Fibroblast of skin of abdomen (primary cell): ENCODE results near the gene CNIH2.
A peak's percentile ranks its signal among the peaks of the same experiment; 100 is the strongest.

Experiments
- DNase-seq: peaks from one replicate; pipeline ENCODE4 v3.0.0-alpha.2; 2013

The CNIH2 gene

GRCh38 chr11:66278363-66279091 lies 552 bp downstream of the CNIH2 start:
- peak; percentile 25 for DNase-seq

DNA sequence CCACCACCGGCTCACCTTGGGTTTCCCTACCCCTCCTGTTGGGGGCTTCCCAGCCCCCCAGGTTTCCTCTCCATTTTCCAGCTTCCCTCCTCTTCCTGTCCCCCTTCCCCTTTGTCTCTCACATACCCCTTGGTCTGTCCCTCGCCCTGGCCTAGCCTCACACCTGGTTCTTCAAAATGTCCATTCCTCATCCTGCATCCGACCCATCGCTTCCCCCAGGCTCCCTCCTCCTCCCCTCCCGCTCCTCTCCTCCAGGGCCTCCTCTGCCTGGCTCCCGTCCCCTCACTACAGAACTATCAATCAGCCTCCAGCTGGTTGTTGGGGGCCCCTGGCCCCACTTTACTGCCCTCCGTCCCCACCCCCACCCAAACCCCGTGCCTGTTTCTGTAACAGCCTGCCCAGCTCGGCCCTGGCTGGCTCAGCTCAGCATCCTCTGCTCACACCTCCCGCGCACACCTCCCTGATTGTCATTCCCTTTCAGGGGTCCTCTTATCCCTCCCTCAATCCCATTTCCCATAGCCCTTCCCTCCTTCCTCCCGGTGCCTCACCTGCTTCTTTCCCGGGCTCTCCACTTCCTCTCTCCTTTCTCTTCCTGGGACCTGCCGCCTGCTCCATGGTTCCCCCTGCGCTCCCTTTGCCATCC lies 1.2 kb downstream of the CNIH2 start:
- no peak for DNase-seq

DNA sequence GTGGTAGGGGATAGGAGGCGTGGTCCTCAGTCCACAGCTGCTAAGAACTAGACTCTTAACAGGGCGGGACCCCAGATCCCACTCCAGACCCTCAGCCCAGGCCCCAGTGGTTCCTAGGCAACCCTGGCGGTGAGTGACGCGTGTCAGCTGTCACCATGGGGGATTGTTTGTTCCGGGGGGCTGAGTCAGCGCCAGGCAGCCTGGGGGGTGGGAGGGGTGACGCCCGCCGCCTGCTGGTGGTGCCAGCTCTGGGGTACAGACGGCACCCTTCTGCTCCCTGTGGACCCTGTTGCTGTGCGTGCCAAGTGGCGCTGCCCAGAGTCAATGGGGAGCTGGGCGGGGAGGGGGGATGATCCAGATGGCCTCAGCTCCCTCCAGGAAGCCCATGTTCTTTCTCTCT lies 2.5 kb downstream of the CNIH2 start:
- DNase-seq = no peak

DNA sequence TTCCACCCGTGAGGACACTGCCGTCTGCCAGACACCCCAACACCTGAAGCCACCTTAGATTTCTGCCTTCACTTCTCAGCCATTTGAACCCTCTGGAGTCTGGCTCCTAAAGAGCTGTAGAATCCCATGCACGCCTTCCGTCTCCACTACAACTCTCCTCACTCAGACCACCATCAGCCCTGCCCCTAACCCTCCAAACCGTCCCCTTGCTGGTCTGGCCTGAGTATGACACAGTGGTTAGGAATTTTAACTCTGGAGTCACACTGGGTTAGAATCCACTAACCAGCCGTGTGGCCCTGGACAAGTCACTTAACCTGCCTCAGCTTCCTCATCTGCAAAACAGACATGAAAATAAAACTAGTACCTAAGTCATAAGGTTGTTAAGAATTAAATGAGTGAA lies 3.0 kb downstream of the CNIH2 start:
- no peak for DNase-seq

GRCh38 chr11:66281776-66282467 lies 3.9 kb downstream of the CNIH2 start:
- no peak for DNase-seq

DNA sequence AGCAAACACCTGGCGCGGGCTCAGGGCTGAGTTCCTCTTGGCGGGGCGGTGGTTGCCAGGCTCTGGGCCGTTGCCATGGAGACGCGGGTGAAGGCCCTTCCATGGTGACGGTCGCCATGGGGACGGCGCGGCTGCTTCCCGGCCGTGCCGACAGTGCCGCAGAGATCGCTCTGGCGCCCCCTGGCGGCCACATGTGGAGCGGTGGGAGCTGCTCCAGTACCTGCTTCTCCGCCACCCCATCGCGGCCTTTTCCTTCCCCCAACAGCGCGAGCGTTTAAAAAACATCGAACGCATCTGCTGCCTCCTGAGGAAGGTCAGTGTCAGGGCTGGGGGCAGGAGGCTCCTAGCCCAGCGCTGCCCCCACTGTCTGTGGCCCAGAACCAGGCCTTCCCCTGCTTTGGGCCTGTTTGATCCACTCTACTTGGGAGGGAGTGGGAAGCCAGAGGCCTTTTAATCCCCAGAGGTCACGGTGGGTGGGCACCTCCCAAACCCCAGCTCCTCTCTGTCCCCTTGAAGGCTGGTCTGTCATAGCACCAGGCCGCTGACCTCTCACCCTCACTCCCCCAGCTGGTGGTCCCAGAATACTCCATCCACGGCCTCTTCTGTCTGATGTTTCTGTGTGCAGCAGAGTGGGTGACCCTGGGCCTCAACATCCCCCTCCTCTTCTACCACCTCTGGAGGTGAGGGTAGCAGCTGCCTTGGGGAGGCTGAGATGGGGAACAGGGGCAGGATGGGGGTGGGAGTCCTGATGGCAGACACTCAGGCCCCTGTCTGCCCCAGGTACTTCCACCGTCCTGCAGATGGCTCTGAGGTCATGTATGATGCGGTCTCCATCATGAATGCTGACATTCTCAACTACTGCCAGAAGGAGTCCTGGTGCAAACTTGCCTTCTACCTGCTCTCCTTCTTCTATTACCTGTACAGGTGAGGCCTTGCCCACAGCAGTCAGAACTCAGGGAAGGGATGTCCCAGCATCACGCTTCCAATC lies 4.8 kb downstream of the CNIH2 start:
- peak; percentile 93 for DNase-seq

- no peak for DNase-seq
Measured at GRCh38 chr11:66283461-66284105, 5.6 kb downstream of the CNIH2 start.

GRCh38 chr11:66284526-66285078 lies 6.6 kb downstream of the CNIH2 start:
- no peak for DNase-seq

DNA sequence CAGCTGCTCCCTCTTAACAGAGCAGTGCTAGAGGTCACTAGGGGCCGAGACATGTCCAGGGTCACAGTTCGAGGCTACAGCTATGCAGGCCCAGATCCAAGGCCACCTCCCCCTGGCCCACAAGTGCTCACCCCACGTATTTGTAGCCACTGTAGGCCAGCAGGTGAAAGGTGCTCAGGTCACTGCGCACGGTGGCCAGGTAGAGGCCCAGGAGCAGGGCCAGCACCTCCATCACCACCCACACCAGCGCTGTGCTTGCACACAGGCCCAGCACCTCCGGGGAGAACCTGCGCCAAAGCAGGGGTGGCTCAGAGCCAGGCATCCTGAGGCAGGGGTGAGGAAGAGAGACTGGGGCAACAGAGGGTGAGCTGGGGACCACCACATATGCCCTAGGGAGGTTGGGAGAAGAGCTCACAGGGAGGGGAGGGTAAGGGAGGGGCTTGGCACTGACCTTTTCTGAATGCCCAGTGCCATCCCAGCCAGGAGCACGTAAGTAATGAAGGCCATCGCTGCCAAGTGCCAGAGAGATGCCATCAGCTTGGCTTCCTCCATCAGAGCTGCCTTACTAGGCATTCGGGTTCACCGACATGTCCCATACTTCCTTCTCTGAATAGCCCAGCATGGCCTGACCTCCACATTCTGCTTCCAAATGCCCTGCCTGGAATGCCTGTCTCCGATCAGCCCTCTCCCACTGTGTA lies 7.4 kb downstream of the CNIH2 start:
- DNase-seq = no peak

DNA sequence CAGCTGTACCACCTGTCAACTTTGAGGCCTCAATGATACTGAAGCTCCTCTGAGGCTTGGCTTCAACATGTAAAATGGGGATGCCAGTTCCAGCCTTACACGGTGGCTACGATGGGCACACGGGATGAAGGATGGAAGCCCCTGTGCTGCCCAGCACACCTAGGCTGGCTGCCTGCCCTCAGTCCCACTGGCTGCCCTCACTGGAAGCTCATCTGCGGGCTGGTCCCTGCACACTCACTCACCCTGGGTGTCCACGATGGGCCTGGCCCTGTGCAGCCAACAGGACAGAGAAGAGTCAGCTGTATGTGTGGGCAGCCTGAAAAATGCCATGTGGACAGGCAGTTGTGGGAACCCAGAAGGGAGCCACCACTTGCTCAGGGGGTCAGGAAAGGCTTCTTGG lies 8.7 kb downstream of the CNIH2 start:
- no peak for DNase-seq

- no peak for DNase-seq
Measured at GRCh38 chr11:66287211-66287888, 9.4 kb downstream of the CNIH2 start.

- no peak for DNase-seq
Measured at GRCh38 chr11:66287889-66288670, 10.1 kb downstream of the CNIH2 start.

DNA sequence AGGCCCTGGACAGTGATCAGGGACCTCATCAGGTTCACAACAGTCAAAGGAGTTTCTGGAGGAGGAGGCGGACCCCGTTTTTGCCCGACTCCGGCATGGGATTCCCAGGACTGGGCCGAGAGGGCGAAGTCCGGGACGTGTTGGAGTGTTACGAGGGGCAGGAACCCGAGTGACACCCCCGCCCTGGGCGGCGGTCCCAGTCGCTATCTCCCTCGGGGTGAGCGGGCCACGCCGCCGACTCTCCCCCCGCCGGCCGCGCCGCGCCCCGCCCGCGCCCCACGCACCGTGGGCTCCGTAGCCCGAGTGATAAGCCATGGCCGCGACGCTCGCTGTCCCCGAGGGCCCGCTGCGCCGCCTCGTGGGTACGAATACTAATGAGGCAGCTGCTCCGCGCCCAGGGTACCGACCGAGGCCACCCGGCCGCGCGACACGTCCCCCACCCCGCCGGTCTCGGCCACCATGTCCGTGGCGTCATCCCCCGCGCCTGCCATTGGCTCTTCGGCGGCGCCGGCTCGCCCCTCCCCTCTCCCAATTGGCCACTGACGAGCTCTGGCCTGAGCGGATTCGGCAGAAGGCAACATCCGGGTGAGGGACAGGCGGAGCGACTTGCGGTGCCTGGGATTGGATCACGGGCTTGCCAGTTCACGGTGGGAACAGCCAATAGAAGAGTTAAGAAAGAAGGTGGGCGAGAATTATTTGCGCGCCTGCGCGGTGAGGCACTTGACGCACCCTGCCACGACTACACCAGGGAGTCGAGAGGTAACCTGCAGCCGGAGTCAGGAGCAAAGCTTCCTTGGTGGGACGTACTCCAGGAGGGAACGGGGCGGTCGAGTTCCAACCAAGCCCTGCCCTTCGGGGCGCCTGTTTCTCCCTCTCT lies 10.9 kb downstream of the CNIH2 start, which contains the start of gene YIF1A:
TSS of gene YIF1A (minus strand) at position 473 of the 877 bp plus-strand sequence. CDS start at position 315, 158 bp downstream.
- peak; percentile 100 for DNase-seq

DNA sequence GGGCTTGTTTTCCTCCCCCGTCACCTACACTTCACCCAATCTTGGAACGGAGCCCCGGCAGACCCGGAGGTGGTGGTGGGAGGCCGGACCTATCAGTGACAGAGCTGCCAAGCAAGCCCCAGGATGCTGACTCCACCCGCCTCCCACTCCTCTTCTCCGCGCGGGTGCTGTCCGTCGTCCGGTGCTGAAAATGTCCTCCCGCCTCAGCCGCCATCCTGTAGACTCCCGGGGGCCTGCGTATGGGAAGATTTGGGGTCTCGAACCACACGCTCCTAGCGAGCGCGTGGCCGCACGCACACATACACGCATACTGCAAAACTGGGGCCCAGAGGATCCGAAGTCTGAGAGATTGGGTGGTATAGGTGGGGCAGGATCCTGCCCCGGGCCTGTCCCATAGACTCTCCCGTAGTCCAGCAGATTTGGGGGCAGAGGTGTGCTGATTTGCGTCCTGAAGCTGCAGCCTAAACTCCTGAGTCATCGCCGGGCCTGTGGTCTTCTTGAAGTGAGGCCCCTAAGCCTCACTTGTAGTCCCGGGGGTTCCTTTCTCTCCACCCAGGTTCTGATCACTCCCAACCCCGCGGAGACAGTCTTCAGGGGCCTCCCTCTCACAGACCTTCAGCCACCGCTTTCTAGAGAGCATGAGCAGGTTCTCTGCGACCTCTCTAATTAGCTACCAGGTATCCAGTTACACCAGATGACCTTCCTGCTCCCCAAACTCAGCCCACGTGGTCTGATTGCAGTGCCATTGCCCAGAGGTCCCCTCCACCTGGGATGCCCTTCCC lies 11.8 kb downstream of the CNIH2 start:
- no peak for DNase-seq

GRCh38 chr11:66290330-66290621 lies 12.3 kb downstream of the CNIH2 start:
- no peak for DNase-seq

DNA sequence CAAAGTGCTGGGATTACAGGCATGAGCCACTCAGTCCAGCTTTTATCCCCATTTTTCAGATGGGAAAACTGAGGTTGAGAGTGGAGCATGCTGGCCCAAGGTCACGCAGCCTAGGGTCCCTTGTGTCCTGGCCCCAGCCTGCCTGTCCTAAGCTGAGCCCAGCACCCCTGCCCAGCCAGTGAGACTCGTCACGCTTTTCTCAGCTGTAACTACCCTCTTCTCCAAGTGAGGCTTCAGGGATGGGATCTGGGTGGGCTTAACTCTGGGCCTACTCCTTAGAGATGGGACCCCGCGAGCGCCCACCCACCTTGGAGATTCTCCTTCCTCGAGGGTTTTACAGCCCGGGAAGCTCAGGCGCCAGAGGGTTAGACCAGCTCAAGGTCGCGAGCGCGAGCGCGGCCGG lies 13.3 kb downstream of the CNIH2 start:
- no peak for DNase-seq

GRCh38 chr11:66291706-66292542 lies 13.9 kb downstream of the CNIH2 start, which contains the start of gene TMEM151A:
TSS of gene TMEM151A (plus strand) at chr11:66291894. CDS start at chr11:66292014, 120 bp downstream.
- DNase-seq = no peak
